GM18498 (cell line): ENCODE measurements around the gene IFIT3.

Source experiments
- ATAC-seq: cut with Tn5 transposase; IDR thresholded peaks from one replicate; pipeline ENCODE4 v1.9.1; 2021; ENCODE audit warnings: mild to moderate bottlenecking, moderate library complexity; ENCODE audit not compliant: unreplicated experiment

The IFIT3 gene

DNA sequence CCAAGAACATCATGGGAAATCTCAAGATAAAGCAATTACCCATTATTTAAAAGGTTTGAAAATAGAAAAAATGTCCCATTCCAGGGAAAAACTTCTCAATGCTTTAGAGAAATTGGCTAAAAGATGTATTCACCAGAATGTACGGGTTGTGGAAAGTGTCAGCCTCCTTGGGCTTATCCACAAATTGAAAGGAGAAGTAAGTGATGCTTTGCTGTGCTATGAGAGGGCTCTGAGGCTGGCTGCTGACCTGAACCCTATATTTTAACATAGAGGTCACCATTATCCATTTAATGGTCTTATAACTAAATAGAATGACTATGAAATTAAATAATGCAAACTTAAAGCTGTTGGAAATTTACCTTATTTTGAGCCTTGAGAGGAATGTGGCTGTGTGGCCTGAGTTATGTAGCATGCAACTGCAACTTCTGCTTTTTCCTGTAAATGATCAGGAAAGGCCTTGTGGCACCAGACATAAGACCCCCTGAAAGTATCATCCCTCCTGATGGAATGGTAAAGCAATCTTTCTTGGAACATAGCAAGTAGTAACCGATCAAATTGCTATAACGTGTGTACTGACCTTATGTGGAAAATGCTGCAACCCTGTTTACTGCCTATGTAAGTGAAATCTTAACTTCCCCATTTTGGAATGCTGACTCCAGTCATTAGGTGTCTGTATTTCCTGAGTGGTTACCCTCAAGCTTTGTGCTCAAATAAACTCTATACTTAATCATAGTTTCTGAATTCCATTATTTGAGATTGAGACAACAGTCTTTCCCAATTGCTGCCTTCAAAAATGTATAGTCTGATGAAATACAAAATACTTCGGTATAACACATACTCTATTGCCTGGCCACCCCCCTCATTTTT lies 56.9 kb downstream of the IFIT3 start:
- ATAC-seq = no peak

- no peak for ATAC-seq
Measured at GRCh38 chr10:89388806-89389205, 61.0 kb downstream of the IFIT3 start.

- no peak for ATAC-seq
Measured at GRCh38 chr10:89389254-89389653, 61.5 kb downstream of the IFIT3 start.
